ENCODE measurements around the gene AP1G2. TPM values are rescaled to one million over a fixed set of nuclear protein-coding genes. Genes with fewer than 3 reads are reported as not detected.

Gene AP1G2
- total RNA-seq, 2 experiments from 2014 or later = 193 to 198 TPM

- H3K36me3 Mint-ChIP-seq (ENCODE audit: low read depth) = no peaks in the 10 kb centered on the region
- ATAC-seq (ENCODE audit: poor library complexity) (no peak), DNase-seq (no peak)
- Histone ChIP-seq H3K27ac (ENCODE audit: low read depth in 1 of 2, low read length in 2 of 2) (no peak overlapping the region), H3K27me3 (ENCODE audit: control insufficient read depth in 1 of 2, insufficient read depth in 2 of 2, low read length in 2 of 2) (no peaks in the 10 kb centered on the region), H3K4me1 (ENCODE audit: insufficient read depth, low read length) (peaks cover 4% of the 10 kb centered on the region), H3K36me3 (ENCODE audit: insufficient read depth, low read length) (no peaks in the 10 kb centered on the region), H3K4me3 (ENCODE audit: low read length) (no peak overlapping the region), H3K9me3 (ENCODE audit: control insufficient read depth in 1 of 2, insufficient read depth in 1 of 2, low read length in 2 of 2) (no peaks in the 10 kb centered on the region)
- TF ChIP-seq, protein P1, sequence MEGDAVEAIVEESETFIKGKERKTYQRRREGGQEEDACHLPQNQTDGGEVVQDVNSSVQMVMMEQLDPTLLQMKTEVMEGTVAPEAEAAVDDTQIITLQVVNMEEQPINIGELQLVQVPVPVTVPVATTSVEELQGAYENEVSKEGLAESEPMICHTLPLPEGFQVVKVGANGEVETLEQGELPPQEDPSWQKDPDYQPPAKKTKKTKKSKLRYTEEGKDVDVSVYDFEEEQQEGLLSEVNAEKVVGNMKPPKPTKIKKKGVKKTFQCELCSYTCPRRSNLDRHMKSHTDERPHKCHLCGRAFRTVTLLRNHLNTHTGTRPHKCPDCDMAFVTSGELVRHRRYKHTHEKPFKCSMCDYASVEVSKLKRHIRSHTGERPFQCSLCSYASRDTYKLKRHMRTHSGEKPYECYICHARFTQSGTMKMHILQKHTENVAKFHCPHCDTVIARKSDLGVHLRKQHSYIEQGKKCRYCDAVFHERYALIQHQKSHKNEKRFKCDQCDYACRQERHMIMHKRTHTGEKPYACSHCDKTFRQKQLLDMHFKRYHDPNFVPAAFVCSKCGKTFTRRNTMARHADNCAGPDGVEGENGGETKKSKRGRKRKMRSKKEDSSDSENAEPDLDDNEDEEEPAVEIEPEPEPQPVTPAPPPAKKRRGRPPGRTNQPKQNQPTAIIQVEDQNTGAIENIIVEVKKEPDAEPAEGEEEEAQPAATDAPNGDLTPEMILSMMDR (IDR thresholded peaks at IDR 0.05) = no peak
- CTCF ChIA-PET = interaction anchor here (1.6 kb wide), 1 partner anchor 58 kb away, joined by 3 read pairs; no protein-coding TSS in a partner anchor
- no peaks in the 10 kb centered on the region for H3K9me3 Mint-ChIP-seq
- H3K27me3 Mint-ChIP-seq = peaks cover 5% of the 10 kb centered on the region
- POLR2A ChIA-PET = interaction anchor here (0.8 to 1.0 kb wide), 2 partner anchors 58 to 248 kb away, joined by 3 to 5 read pairs; no protein-coding TSS in a partner anchor
- intact Hi-C loops (cut with DNase I, micrococcal nuclease) = no loop called here
- no peak overlapping the region for H3K27ac Mint-ChIP-seq
- no peaks in the 10 kb centered on the region for H3K4me1 Mint-ChIP-seq (ENCODE audit: low read depth)
- no peak overlapping the region for H3K4me3 Mint-ChIP-seq
Observed at GRCh38 chr14:23536494-23536893, 31.1 kb downstream of the AP1G2 start.

DNA sequence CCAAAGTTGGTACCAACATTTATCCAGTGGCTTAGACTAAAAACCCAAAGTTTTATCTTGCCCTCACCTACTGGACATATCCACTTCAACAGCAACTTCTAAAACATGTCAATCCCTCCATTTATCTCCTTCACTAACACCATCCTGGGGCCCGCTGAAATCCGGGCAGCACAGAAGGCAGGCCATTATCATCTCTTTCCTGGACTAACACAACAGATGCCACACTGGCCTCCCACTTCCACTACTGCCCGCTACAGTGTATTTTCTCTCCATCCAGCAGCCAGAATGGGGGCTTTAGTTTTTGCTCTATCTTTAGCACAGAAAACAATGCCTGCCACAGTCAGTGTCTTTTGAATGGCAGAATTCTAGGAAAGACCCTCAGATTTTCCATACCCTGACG is 31.6 kb downstream of the AP1G2 start:
- H3K27ac Mint-ChIP-seq = no peak overlapping the region
- intact Hi-C loops (cut with DNase I, micrococcal nuclease) = no loop called here

DNA sequence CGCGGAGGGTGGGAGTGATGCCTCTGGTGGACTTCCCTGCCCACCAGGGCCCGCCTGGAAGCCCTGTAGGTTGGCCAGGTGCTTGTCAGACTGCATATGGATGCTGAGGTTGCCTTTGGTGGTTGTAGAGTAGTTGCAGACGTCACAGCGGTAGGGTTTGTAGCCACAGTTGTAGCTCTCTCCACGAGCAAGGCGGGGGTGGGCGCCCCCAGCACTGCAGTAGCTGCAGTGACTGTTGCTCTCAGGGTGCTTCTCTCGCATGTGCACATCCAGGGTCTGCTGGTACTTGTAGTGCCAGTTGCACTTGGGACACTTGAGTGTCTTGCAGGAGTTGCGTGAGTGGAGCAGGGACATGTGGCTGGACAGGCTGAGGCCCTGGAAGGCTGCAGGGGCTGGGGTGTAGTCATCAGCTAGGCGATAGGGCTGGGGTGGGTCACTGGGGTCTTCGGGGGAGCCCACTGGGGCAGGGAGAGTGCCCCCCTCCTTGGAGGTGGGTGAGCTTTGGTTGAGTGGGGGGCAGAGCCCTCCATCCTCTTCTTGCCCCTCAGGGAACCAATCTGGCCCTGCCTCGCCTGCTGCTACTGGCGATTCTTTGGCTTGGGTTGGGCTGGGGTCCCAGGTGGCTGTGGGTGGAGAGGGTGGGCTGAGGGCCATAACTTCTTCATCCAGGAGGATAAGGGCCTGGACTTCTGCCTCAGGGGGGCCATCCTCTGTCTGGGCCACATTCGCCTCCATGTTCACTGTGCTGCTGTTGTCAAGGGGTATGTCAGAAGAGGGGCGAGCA is 33.7 kb downstream of the AP1G2 start:
- no peak overlapping the region for H3K4me3 ChIP-seq (ENCODE audit: low read length)
- no peaks in the 10 kb centered on the region for H3K4me1 ChIP-seq (ENCODE audit: insufficient read depth, low read length)
- H3K36me3 ChIP-seq (ENCODE audit: insufficient read depth, low read length) = no peaks in the 10 kb centered on the region
- no peak overlapping the region for H3K27ac ChIP-seq (ENCODE audit: low read depth in 1 of 2, low read length in 2 of 2)
- ATAC-seq (ENCODE audit: poor library complexity) (no peak), DNase-seq (no peak)
- no peaks in the 10 kb centered on the region for H3K9me3 ChIP-seq (ENCODE audit: control insufficient read depth in 1 of 2, insufficient read depth in 1 of 2, low read length in 2 of 2)
- Mint-ChIP-seq H3K27ac (no peak overlapping the region), H3K9me3 (no peaks in the 10 kb centered on the region), H3K36me3 (ENCODE audit: low read depth) (no peaks in the 10 kb centered on the region), H3K4me3 (no peak overlapping the region), H3K27me3 (no peaks in the 10 kb centered on the region), H3K4me1 (ENCODE audit: low read depth) (peaks cover 10% of the 10 kb centered on the region)
- POLR2A ChIA-PET = no interaction called here
- intact Hi-C loops (cut with DNase I, micrococcal nuclease) = no loop called here
- no peaks in the 10 kb centered on the region for H3K27me3 ChIP-seq (ENCODE audit: control insufficient read depth in 1 of 2, insufficient read depth in 2 of 2, low read length in 2 of 2)
- CTCF ChIA-PET = no interaction called here
- TF ChIP-seq, protein P1 (IDR thresholded peaks at IDR 0.05) = no peak

More for the DNA sequence above, 31.6 kb downstream of the AP1G2 start:
- TF ChIP-seq, protein P1 (IDR thresholded peaks at IDR 0.05) = no peak
- Histone ChIP-seq H3K27me3 (ENCODE audit: control insufficient read depth in 1 of 2, insufficient read depth in 2 of 2, low read length in 2 of 2) (no peaks in the 10 kb centered on the region), H3K4me3 (ENCODE audit: low read length) (no peak overlapping the region), H3K36me3 (ENCODE audit: insufficient read depth, low read length) (no peaks in the 10 kb centered on the region), H3K27ac (ENCODE audit: low read depth in 1 of 2, low read length in 2 of 2) (no peak overlapping the region), H3K4me1 (ENCODE audit: insufficient read depth, low read length) (peaks cover 4% of the 10 kb centered on the region), H3K9me3 (ENCODE audit: control insufficient read depth in 1 of 2, insufficient read depth in 1 of 2, low read length in 2 of 2) (no peaks in the 10 kb centered on the region)
- Mint-ChIP-seq H3K27me3 (peaks cover 5% of the 10 kb centered on the region), H3K36me3 (ENCODE audit: low read depth) (no peaks in the 10 kb centered on the region), H3K9me3 (no peaks in the 10 kb centered on the region), H3K4me1 (ENCODE audit: low read depth) (peaks cover 3% of the 10 kb centered on the region), H3K4me3 (no peak overlapping the region)
- DNase-seq (no peak), ATAC-seq (ENCODE audit: poor library complexity) (no peak)
- POLR2A ChIA-PET = interaction anchor here (0.8 kb wide), 1 partner anchor 248 kb away, joined by 5 read pairs; no protein-coding TSS in a partner anchor
- CTCF ChIA-PET = interaction anchor here (1.6 kb wide), 1 partner anchor 57 kb away, joined by 3 read pairs; no protein-coding TSS in a partner anchor

Data from CD4-positive, alpha-beta T cell (primary cell).